Measurements from ENCODE around the gene DNAI1.

Gene DNAI1

GRCh38 chr9:34553511-34554021, 95.0 kb downstream of the DNAI1 start:
- no peaks in the 10 kb centered on the region for H3F3A ChIP-seq (ENCODE audit: insufficient read depth, low read length)
- H3K4me3 ChIP-seq (ENCODE audit: low read depth, low read length, poor library complexity, severe bottlenecking) = no peak overlapping the region
- no peak overlapping the region for H2AFZ ChIP-seq (ENCODE audit: low read length)
- no peaks in the 10 kb centered on the region for H3K36me3 ChIP-seq (ENCODE audit: insufficient read depth, low read length)
- H3K9me3 ChIP-seq (ENCODE audit: low read length) = no peaks in the 10 kb centered on the region
- 0 out of 2 replicates have a peak, but pooled peaks cover 11% of the 10 kb centered on the region for H3K27me3 ChIP-seq (ENCODE audit: insufficient read depth, low read length)
- no peak overlapping the region for H3K9ac ChIP-seq (ENCODE audit: low read length)
- no peaks in the 10 kb centered on the region for H3K9me2 ChIP-seq (ENCODE audit: low read depth, low read length)
- H3K27ac ChIP-seq (ENCODE audit: low read depth, low read length, poor library complexity, severe bottlenecking) = no peak overlapping the region
- no peak for TF ChIP-seq EZH2 (IDR thresholded peaks at IDR 0.05; ENCODE audit: borderline replicate concordance, low read length)
- TF ChIP-seq CTCF (IDR thresholded peaks at IDR 0.05; ENCODE audit: low read length) = no peak
- H4K20me1 ChIP-seq (ENCODE audit: insufficient read depth, low read length) = no peaks in the 10 kb centered on the region
- H3K4me1 ChIP-seq (ENCODE audit: insufficient read depth, low read length, severe bottlenecking) = no peaks in the 10 kb centered on the region
- H3K4me2 ChIP-seq (ENCODE audit: low read length) = no peak overlapping the region
- no peaks in the 10 kb centered on the region for H3K79me2 ChIP-seq (ENCODE audit: insufficient read depth, low read length)

GRCh38 chr9:34554211-34555001, 95.8 kb downstream of the DNAI1 start:
- TF ChIP-seq CTCF (IDR thresholded peaks at IDR 0.05; ENCODE audit: low read length) = no peak
- no peak for TF ChIP-seq EZH2 (IDR thresholded peaks at IDR 0.05; ENCODE audit: borderline replicate concordance, low read length)
- H3K79me2 ChIP-seq (ENCODE audit: insufficient read depth, low read length) = no peaks in the 10 kb centered on the region
- H3K9ac ChIP-seq (ENCODE audit: low read length) = no peak overlapping the region
- no peaks in the 10 kb centered on the region for H3K36me3 ChIP-seq (ENCODE audit: insufficient read depth, low read length)
- no peaks in the 10 kb centered on the region for H3F3A ChIP-seq (ENCODE audit: insufficient read depth, low read length)
- H3K4me2 ChIP-seq (ENCODE audit: low read length) = no peak overlapping the region
- no peak overlapping the region for H3K4me3 ChIP-seq (ENCODE audit: low read depth, low read length, poor library complexity, severe bottlenecking)
- no peaks in the 10 kb centered on the region for H3K9me2 ChIP-seq (ENCODE audit: low read depth, low read length)
- no peak overlapping the region for H3K27ac ChIP-seq (ENCODE audit: low read depth, low read length, poor library complexity, severe bottlenecking)
- no peaks in the 10 kb centered on the region for H3K9me3 ChIP-seq (ENCODE audit: low read length)
- 0 out of 2 replicates have a peak, but pooled peaks cover 11% of the 10 kb centered on the region for H3K27me3 ChIP-seq (ENCODE audit: insufficient read depth, low read length)
- H3K4me1 ChIP-seq (ENCODE audit: insufficient read depth, low read length, severe bottlenecking) = no peaks in the 10 kb centered on the region
- H4K20me1 ChIP-seq (ENCODE audit: insufficient read depth, low read length) = no peaks in the 10 kb centered on the region
- H2AFZ ChIP-seq (ENCODE audit: low read length) = no peak overlapping the region

GRCh38 chr9:34555002-34555348, 96.4 kb downstream of the DNAI1 start:
- H3K27ac ChIP-seq (ENCODE audit: low read depth, low read length, poor library complexity, severe bottlenecking) = no peak overlapping the region
- TF ChIP-seq EZH2 (IDR thresholded peaks at IDR 0.05; ENCODE audit: borderline replicate concordance, low read length) (no peak), CTCF (IDR thresholded peaks at IDR 0.05; ENCODE audit: low read length) (no peak)
- H3K79me2 ChIP-seq (ENCODE audit: insufficient read depth, low read length) = no peaks in the 10 kb centered on the region
- H3K4me2 ChIP-seq (ENCODE audit: low read length) = no peak overlapping the region
- H4K20me1 ChIP-seq (ENCODE audit: insufficient read depth, low read length) = no peaks in the 10 kb centered on the region
- 0 out of 2 replicates have a peak, but pooled peaks cover 11% of the 10 kb centered on the region for H3K27me3 ChIP-seq (ENCODE audit: insufficient read depth, low read length)
- H3K9me3 ChIP-seq (ENCODE audit: low read length) = no peaks in the 10 kb centered on the region
- H2AFZ ChIP-seq (ENCODE audit: low read length) = no peak overlapping the region
- H3K36me3 ChIP-seq (ENCODE audit: insufficient read depth, low read length) = no peaks in the 10 kb centered on the region
- H3F3A ChIP-seq (ENCODE audit: insufficient read depth, low read length) = no peaks in the 10 kb centered on the region
- H3K4me1 ChIP-seq (ENCODE audit: insufficient read depth, low read length, severe bottlenecking) = no peaks in the 10 kb centered on the region
- H3K9me2 ChIP-seq (ENCODE audit: low read depth, low read length) = no peaks in the 10 kb centered on the region
- H3K9ac ChIP-seq (ENCODE audit: low read length) = no peak overlapping the region
- no peak overlapping the region for H3K4me3 ChIP-seq (ENCODE audit: low read depth, low read length, poor library complexity, severe bottlenecking)

All from OCI-LY1 (cell line).